CD14-positive monocyte (primary cell): ENCODE results near the gene TBC1D5. TPM values are rescaled to one million over a fixed set of nuclear protein-coding genes. Genes with fewer than 3 reads are reported as not detected.

Experiments
- DNase-seq, 3 donors: peaks; one replicate each; pipeline ENCODE4 v3.0.0-alpha.2; 2011 to 2022
- H2AFZ ChIP-seq: 2 replicates; pipeline ENCODE4 v1.6.0; 2012; ENCODE audit warnings: mild to moderate bottlenecking, low read depth, low read length, inconsistent platforms; ENCODE audit not compliant: insufficient read depth, poor library complexity, severe bottlenecking
- H3K27ac ChIP-seq, 2 donors: 1 replicate in 1 of 2; 2 replicates in 1 of 2; pipeline ENCODE4 v1.5.1; 2012 to 2013; ENCODE audit warnings: low read length in 2 of 2, control low read depth in 1 of 2, inconsistent platforms in 1 of 2, low read depth in 1 of 2, mild to moderate bottlenecking in 1 of 2
- H3K27me3 ChIP-seq, 2 donors: one replicate each; pipeline versions ENCODE4 v1.6.0 to v1.6.1; 2011 to 2013; ENCODE audit warnings: low read length in 2 of 2; ENCODE audit not compliant: control insufficient read depth in 2 of 2, insufficient read depth in 2 of 2
- H3K36me3 ChIP-seq, 2 donors: replicated peaks in 1 of 2; 1 replicate in 1 of 2; 2 replicates in 1 of 2; pipeline versions ENCODE4 v1.5.1 to v1.6.1; 2012 to 2013; ENCODE audit warnings: low read length in 2 of 2, control low read depth in 1 of 2, inconsistent platforms in 1 of 2, mild to moderate bottlenecking in 1 of 2; ENCODE audit not compliant: insufficient read depth in 2 of 2, control insufficient read depth in 1 of 2
- H3K4me1 ChIP-seq, 2 donors: 1 replicate in 1 of 2; 2 replicates in 1 of 2; pipeline versions ENCODE4 v1.5.1 to v1.6.1; 2012 to 2013; ENCODE audit warnings: low read length in 2 of 2, control low read depth in 1 of 2, inconsistent platforms in 1 of 2, mild to moderate bottlenecking in 1 of 2, moderate library complexity in 1 of 2; ENCODE audit not compliant: insufficient read depth in 2 of 2, control insufficient read depth in 1 of 2
- H3K4me2 ChIP-seq: replicated peaks from 2 replicates; pipeline ENCODE3; 2012; ENCODE audit warnings: low read length, moderate library complexity, mild to moderate bottlenecking; ENCODE audit not compliant: poor library complexity, severe bottlenecking; ENCODE audit errors: extremely low read depth
- H3K4me3 ChIP-seq, 3 experiments: fragments of 200-600 bp in 1 of 3; sonication (generic) in 1 of 3; replicated peaks in 1 of 3; 1 replicate in 2 of 3; 2 replicates in 1 of 3; pipeline ENCODE4 v1.5.1; 2011 to 2013; ENCODE audit warnings: low read length in 3 of 3, mild to moderate bottlenecking in 3 of 3, control low read depth in 2 of 3, low read depth in 2 of 3, inconsistent platforms in 1 of 3, moderate library complexity in 1 of 3
- H3K79me2 ChIP-seq: 2 replicates; pipeline ENCODE4 v1.6.0; 2012; ENCODE audit warnings: mild to moderate bottlenecking, control low read depth, inconsistent platforms, low read length, moderate library complexity; ENCODE audit not compliant: insufficient read depth
- H3K9ac ChIP-seq: 2 replicates; pipeline ENCODE4 v1.6.0; 2017; ENCODE audit warnings: low read length, mild to moderate bottlenecking; ENCODE audit not compliant: insufficient read depth, poor library complexity, severe bottlenecking
- H3K9me3 ChIP-seq, 2 donors: replicated peaks in 1 of 2; 1 replicate in 1 of 2; 2 replicates in 1 of 2; pipeline versions ENCODE4 v1.5.1 to v1.6.1; 2012 to 2013; ENCODE audit warnings: low read length in 2 of 2, control low read depth in 1 of 2; ENCODE audit not compliant: control insufficient read depth in 1 of 2, insufficient read depth in 1 of 2
- H4K20me1 ChIP-seq: 2 replicates; pipeline ENCODE4 v1.6.0; 2012; ENCODE audit warnings: mild to moderate bottlenecking, low read length, control low read depth, moderate library complexity; ENCODE audit not compliant: insufficient read depth
- H3K27ac Mint-ChIP-seq, 7 donors: one replicate each; pipeline ENCODE4 v1.8.0; 2020; ENCODE audit warnings: mild to moderate bottlenecking in 7 of 7, mixed read lengths in 7 of 7, moderate library complexity in 6 of 7, inconsistent platforms in 2 of 7
- H3K27me3 Mint-ChIP-seq, 3 donors: one replicate each; pipeline ENCODE4 v1.8.0; 2021 to 2022; ENCODE audit warnings: low read depth in 3 of 3, mild to moderate bottlenecking in 3 of 3, mixed read lengths in 3 of 3, moderate library complexity in 3 of 3, inconsistent platforms in 1 of 3
- H3K36me3 Mint-ChIP-seq, 2 donors: one replicate each; pipeline ENCODE4 v1.8.0; 2020; ENCODE audit warnings: mixed read lengths in 2 of 2, inconsistent platforms in 1 of 2, mild to moderate bottlenecking in 1 of 2
- H3K4me1 Mint-ChIP-seq: one replicate; pipeline ENCODE4 v1.8.0; 2020; ENCODE audit warnings: mild to moderate bottlenecking, mixed read lengths
- H3K4me3 Mint-ChIP-seq, 2 donors: one replicate each; pipeline ENCODE4 v1.8.0; 2020; ENCODE audit warnings: mild to moderate bottlenecking in 2 of 2, mixed read lengths in 2 of 2, moderate library complexity in 1 of 2
- H3K9me3 Mint-ChIP-seq, 7 donors: one replicate each; pipeline ENCODE4 v1.8.0; 2020 to 2022; ENCODE audit warnings: mixed read lengths in 7 of 7, mild to moderate bottlenecking in 6 of 7, moderate library complexity in 6 of 7, inconsistent platforms in 2 of 7
- CTCF ChIP-seq: fragments of 200-600 bp; IDR thresholded peaks from one replicate; pipeline ENCODE4 v1.8.0; 2022; ENCODE audit warnings: antibody characterized with exemption, mild to moderate bottlenecking
- WGBS: methylation state at CpG from one replicate; pipeline ENCODE4 v1.1.5; 2013; ENCODE audit warnings: missing lambda C conversion rate; ENCODE audit not compliant: insufficient coverage; 5-methylcytosine and 5-hydroxymethylcytosine counted together
- intact Hi-C, 2 donors: fragments of 100-400 bp; cut with micrococcal nuclease; formaldehyde crosslinking; loops; one replicate each; pipeline versions ENCODE4 v1.15.0 to v1.15.1; 2023
- polyA plus RNA-seq, 3 donors: library from polyadenylated mRNA; depleted of rRNA in 1 of 3; unstranded in 2 of 3; stranded (reverse) in 1 of 3; fragments of 300-500 nt in 2 of 3; fragments of >200 nt in 1 of 3; fragmentation: Illumina TruSeq in 2 of 3; gene quantifications; 1 replicate in 2 of 3; 2 replicates in 1 of 3; pipeline ENCODE4 v1.2.3, GENCODE V29; 2012 to 2021

TBC1D5 gene
- polyA plus RNA-seq, 3 donors: 17.6 to 35.3 (median 21.0) TPM

- Histone ChIP-seq H3K36me3 (peaks cover 0 to 2% of the 10 kb centered on the region in 2 donors), H3K79me2 (no peaks in the 10 kb centered on the region), H3K4me2 (no peak overlapping the region), H3K4me1 (no peaks in the 10 kb centered on the region), H3K27me3 (no peaks in the 10 kb centered on the region), H3K9me3 (no peaks in the 10 kb centered on the region), H3K9ac (no peak overlapping the region), H2AFZ (no peak overlapping the region), H3K4me3 (no peak overlapping the region), H3K27ac (no peak overlapping the region), H4K20me1 (no peaks in the 10 kb centered on the region)
- Mint-ChIP-seq H3K27me3 (no peaks in the 10 kb centered on the region), H3K4me1 (no peaks in the 10 kb centered on the region), H3K4me3 (no peak overlapping the region), H3K36me3 (peaks cover 4 to 8% of the 10 kb centered on the region in 2 donors), H3K27ac (no peak overlapping the region), H3K9me3 (peaks cover 0 to 1% (median 0%) of the 10 kb centered on the region in 7 donors)
- intact Hi-C loops: no loop called here
- DNase-seq: no peak
- no peak for TF ChIP-seq CTCF
- no CpG with 5 or more reads among the region's 2 CpGs for WGBS
Measured at GRCh38 chr3:17422636-17423035, 319.8 kb downstream of the TBC1D5 start.

GRCh38 chr3:17420668-17421067, 321.8 kb downstream of the TBC1D5 start:
- H4K20me1 ChIP-seq: no peaks in the 10 kb centered on the region
- no peak overlapping the region for H3K4me2 ChIP-seq
- H3K36me3 Mint-ChIP-seq: peaks cover 4 to 8% of the 10 kb centered on the region in 2 donors
- H3K36me3 ChIP-seq: no peaks in the 10 kb centered on the region
- no CpG with 5 or more reads among the region's 1 CpG for WGBS
- intact Hi-C loops: no loop called here
- no peaks in the 10 kb centered on the region for H3K27me3 ChIP-seq
- H2AFZ ChIP-seq: no peak overlapping the region
- H3K79me2 ChIP-seq: no peaks in the 10 kb centered on the region
- H3K4me3 Mint-ChIP-seq: no peak overlapping the region
- H3K27ac ChIP-seq: no peak overlapping the region
- no peak for DNase-seq
- H3K9me3 ChIP-seq: no peaks in the 10 kb centered on the region
- peaks cover 0 to 2% (median 0%) of the 10 kb centered on the region in 7 donors for H3K9me3 Mint-ChIP-seq
- H3K4me1 Mint-ChIP-seq: no peaks in the 10 kb centered on the region
- no peak overlapping the region for H3K4me3 ChIP-seq
- TF ChIP-seq CTCF: no peak
- no peaks in the 10 kb centered on the region for H3K4me1 ChIP-seq
- H3K27me3 Mint-ChIP-seq: no peaks in the 10 kb centered on the region
- no peak overlapping the region for H3K27ac Mint-ChIP-seq
- no peak overlapping the region for H3K9ac ChIP-seq
